NCI-H1092 treated with DMSO at 0.1 percent for 48 hours (cell line): ENCODE data around the gene RHBDL1.
A peak's percentile ranks its signal among the peaks of the same experiment; 100 is the strongest.

Source experiments
- DNase-seq: peaks from one replicate; lab custom pipeline; 2025; lab: John Stamatoyannopoulos, UW

Gene RHBDL1

GRCh38 chr16:637081-638018, 38.1 kb upstream of the RHBDL1 start:
- no peak for DNase-seq

- no peak for DNase-seq
These were observed 37.4 kb upstream of the RHBDL1 start for GRCh38 chr16:638034-638543.

DNA sequence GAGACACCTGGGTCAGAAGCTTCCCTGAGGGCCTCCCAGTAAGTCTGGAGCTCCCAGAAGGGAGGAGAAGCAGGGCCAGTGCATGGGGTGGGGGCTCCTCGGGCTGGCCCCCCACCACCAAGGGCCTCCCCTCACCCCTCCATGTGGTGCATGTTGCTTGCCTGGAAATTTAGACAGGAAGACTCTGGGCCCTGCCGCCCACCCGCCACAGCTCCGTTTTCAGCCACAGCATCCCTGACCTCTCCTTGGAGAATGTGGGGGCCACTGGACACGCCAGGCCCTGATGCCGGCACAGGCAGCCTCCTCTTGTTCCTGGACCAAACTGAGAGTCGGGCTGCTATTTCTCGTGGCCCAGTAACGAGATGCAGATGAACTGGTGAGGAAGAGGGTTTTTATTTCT, 36.6 kb upstream of the RHBDL1 start:
- no peak for DNase-seq

DNA sequence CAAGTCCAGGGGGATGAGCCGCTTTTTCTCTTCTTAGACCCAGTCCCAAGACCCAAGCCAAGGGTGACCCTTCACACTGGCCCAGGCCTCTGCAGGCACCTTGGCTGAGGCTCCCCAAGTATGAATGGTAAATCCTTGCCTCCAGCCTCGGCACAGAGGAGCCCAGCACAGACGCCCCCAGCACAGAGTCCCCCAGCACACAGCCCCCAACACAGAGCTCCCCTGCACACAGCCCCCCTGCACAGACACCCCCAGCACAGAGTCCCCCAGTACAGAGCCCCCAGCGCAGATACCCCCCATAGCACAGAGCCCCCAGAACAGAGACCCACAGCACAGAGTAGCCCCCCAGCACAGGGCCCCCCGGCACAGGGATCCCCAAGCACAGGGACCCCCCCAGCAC, 34.9 kb upstream of the RHBDL1 start:
- no peak for DNase-seq

GRCh38 chr16:641326-642188, 33.9 kb upstream of the RHBDL1 start, which contains the start of gene MCRIP2:
TSS of gene MCRIP2 (plus strand) at chr16:641828. CDS start at chr16:641992, 164 bp downstream.
- DNase-seq: peak; percentile 26

GRCh38 chr16:642189-643049, 33.1 kb upstream of the RHBDL1 start:
- DNase-seq: no peak

DNA sequence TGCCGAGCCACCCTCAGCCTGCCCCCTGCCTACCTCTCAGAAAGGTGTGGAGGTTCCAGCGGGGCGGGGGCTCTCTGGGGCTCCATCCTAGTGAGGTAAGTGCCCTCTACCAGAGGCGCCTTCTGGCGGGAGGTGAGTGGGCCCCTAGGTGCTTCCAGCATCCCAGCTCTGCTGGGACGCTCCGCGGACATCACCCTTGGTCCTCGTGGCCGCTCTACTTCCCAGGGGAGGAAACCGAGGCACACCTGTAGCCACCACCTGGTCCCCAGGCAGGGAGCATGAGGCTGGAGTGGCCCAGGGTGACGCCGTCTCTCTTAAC, 32.5 kb upstream of the RHBDL1 start:
- no peak for DNase-seq

- DNase-seq: no peak
These were observed 30.9 kb upstream of the RHBDL1 start for GRCh38 chr16:644556-644955.

DNA sequence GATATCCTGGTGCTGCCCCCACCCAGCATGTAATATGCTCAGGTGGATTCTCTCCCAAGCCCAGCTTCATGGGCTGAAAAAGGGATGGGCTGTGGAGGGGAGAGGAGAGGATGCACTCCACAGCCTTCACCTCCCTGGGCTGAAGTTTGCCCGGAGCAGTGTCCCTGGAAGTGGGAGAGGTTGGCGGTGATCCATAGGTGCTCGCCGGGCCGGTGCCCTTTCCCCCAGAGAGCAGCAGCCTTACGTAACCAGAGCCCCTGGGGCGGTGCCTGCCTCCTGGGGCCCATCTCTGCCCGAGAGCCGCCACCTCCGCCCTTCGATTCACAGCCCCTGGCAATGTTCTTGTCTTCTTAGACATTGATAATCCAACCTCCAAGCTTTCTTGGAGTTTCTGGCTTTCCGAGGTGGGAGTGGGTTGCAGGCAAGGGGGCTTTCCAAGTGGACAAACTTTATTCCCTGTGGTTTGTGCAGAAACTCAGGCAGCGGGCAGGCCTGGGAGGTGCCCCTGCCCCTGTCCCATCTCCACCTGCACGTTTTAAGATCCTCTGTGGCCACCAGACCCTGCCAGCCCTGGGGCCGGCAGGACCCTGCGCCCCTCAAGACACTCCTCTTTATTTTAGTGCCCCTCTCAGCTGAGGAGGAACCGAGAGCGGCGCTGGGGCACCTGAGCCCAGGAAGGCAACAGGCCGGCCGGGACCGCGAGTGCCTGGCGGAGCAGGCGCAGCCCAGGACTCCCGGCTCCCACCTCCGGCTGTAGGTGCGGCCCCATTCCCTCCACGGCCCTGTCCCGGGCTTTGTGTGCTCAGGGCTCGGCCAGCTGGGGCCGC, 29.4 kb upstream of the RHBDL1 start:
- DNase-seq: no peak

DNA sequence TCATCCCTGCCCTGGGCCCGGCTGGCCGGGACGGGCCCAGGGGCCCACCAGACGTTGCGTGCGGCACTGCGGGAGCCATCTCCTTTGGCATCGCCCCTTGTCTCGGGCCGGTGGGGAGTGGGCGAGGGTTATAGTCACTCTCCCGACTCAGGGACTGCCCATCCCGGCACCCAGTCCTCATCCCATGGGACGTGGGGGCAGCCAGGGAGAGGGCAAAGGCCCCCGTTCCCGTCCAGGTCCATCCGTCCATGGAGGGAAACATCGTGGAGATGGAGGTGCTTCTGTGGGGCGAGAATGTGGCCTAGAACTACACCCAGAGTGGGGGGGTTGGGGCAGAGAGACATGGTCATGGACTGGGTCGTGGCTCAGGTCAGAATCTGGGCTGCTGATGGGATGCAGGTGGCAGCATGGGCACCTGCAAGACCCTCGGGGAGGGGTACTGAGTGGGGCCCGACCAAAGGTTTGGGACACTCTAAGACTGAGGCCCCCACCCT, 28.7 kb upstream of the RHBDL1 start:
- no peak for DNase-seq

DNA sequence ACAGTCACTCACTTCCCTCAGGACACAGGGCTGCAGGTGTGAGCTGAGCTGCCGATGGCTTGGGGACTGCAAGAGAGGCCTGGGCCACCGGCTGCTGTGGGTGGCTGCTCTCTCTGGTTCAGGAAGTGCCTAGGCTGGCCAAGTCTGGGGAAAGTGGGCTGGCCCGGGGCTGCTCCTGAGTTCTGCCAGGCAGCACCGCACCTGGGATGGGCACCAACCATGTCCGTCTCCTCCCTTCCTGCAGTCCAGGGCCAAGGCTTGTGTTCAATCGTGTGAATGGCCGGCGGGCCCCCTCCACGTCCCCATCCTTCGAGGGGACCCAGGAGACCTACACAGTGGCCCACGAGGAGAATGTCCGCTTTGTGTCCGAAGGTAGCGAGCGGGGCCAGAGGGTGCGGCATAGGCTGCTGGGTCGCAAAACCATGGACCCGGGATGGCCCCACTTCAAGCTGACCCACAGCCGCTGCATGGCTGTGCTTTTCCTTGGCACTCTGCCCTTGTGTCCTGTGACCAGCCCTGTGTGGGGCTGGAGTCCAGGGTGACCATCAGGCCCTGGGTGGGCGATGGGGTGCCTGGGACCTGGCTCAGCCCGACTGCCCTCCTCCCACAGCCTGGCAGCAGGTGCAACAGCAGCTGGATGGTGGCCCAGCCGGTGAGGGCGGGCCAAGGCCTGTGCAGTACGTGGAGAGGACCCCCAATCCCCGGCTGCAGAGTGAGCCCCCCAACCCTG, 28.1 kb upstream of the RHBDL1 start:
- no peak for DNase-seq

DNA sequence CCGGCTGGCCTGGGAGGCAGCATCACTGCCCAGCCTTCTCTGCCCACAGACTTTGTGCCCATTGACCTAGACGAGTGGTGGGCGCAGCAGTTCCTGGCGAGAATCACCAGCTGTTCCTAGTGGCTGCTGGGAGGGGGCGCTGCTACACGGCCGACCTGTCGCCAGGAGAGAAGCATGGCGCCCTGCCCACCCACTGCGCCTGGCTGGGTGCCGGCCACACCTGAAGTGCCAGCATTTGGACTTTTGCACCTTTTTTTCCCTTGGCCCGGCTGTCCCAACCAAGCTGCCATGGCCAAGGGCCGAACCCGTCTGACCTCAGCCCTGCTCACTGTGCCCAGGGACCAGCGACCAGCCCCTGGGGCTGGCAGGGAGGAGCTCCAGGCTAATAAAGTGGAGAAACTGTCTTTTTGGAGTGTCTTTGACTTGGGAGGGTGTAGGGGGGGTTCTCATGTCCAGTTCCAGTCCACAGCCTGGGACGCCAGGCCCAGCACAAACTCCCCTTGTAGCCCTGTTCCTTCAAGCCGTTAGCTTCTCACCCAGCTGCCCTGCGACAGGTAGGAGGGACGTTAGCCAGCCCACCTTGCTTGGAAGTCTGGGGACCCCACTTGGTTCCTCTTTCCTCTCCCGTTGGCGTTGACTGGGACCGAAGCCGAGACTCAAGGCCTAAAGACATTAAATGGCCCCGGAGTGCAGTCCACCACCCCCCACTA, 27.2 kb upstream of the RHBDL1 start:
- DNase-seq: peak; percentile 29

DNA sequence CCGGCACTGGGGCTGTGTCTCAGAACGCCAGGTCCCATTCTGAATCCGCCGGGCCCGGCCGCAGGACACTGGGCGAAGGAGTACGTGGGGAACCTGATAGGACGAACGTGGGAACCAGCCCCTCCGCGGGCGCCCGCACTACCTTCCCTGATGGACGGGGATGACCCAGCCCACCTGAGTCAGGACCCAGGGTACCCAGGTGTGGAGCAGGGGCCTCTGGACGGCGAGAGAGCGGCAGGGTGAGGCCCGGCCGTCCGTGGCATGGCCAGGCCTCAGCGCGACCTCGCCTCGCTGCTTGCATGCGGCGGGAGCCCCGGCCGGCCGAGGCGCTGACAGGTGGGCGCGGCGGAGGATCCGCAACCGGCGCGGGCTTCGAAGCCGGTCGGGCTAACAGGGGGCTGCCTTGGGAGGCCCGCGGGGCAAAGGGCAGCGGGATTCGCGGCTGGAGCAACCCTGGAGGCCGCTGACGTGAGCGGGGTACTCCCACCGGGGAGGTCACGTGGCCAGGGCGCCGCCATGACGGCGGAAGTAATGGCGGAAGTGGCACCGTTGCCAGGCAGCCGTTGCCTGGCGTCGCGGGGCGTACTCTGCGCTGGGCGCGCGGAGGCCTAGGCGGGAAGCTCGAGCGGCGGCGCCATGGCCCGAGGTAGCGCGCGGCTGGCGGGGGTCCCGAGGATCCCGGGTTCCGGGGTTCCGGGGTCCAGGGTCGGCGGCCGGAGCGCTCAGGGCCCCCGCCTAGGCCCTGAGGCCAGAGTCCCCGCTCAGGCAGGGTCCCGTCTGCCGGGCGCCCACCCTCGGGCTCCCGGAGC, 26.5 kb upstream of the RHBDL1 start, which contains the start of gene WDR90:
TSS of gene WDR90 (plus strand) at position 585 of the 809 bp plus-strand sequence. CDS start at position 637, 52 bp downstream.
- peak; percentile 82 for DNase-seq

- DNase-seq: no peak
These were observed 25.8 kb upstream of the RHBDL1 start for GRCh38 chr16:649631-650030.

- DNase-seq: no peak
These were observed 23.6 kb upstream of the RHBDL1 start for GRCh38 chr16:651844-652243.

- DNase-seq: no peak
These were observed 22.8 kb upstream of the RHBDL1 start for GRCh38 chr16:652454-653305.

DNA sequence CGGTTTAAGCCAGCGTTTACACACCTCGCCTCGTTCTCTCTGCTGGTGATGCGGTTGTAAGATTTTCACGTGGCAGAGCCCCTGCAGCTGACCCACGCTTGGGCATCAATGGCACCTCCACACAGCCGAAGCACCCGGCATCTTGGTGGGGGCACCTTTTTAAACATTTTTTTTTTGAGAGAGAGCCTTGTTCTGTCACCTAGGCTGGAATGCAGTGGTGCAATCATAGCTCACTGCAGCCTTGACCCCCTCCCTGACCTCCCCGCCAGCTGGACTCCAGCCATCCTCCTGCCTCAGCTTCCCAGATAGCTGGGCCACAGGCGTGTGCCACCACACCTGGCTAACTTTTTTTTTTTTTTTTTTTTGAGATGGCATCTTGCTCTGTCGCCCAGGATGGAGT, 21.4 kb upstream of the RHBDL1 start:
- DNase-seq: no peak
